ENCODE data around the gene DTNA. TPM values are rescaled to one million over a fixed set of nuclear protein-coding genes. Genes with fewer than 3 reads are reported as not detected.
"Not testable (repeated sequence)": the region's sequence is repeated elsewhere in the genome, so short reads cannot be mapped to it uniquely, and the experiment has no call there.

Gene DTNA
- total RNA-seq, 4 donors from 2014 or later: 26.1 to 58.3 (median 40.3) TPM

DNA sequence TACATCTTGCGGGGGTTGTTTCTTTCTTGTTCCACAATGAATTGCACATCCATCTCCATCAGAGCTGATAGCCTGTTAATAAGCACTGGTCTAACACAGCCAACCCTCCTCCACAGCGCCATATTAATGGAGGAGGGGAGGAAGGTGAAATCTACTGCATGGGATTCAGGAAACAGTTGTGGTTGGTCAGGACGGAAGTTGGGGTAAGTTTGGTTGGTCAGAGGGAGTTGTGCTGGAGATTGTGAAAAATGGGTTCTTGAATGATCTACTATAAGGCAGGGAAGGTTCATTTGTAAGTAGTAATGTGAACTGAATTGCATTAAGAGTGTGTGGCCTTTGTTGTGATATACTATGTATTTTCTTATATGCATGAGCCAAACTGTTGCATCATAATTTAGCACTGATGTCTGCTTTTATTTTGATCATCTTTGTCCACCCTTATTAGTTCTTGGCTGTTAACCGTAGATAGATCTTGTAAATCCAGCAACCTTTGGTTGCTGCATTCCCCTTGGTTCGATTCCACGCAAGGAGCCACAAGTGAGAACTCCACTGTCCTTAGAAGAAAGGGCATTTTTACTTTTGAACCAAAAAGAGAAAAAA, 180.5 kb downstream of the DTNA start:
- TF ChIP-seq POLR2A (IDR thresholded peaks at IDR 0.05) (no peak), EP300 (IDR thresholded peaks at IDR 0.05) (no peak)
- TF ChIP-seq, protein P1, sequence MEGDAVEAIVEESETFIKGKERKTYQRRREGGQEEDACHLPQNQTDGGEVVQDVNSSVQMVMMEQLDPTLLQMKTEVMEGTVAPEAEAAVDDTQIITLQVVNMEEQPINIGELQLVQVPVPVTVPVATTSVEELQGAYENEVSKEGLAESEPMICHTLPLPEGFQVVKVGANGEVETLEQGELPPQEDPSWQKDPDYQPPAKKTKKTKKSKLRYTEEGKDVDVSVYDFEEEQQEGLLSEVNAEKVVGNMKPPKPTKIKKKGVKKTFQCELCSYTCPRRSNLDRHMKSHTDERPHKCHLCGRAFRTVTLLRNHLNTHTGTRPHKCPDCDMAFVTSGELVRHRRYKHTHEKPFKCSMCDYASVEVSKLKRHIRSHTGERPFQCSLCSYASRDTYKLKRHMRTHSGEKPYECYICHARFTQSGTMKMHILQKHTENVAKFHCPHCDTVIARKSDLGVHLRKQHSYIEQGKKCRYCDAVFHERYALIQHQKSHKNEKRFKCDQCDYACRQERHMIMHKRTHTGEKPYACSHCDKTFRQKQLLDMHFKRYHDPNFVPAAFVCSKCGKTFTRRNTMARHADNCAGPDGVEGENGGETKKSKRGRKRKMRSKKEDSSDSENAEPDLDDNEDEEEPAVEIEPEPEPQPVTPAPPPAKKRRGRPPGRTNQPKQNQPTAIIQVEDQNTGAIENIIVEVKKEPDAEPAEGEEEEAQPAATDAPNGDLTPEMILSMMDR (IDR thresholded peaks at IDR 0.05): no peak
- H3K27ac ChIP-seq: no peak overlapping the region
- WGBS, 2 donors: 79 to 92% methylated on average over 6 of the region's 6 CpGs
- H3K9me3 ChIP-seq: peaks cover 0 to 15% (median 3%) of the 10 kb centered on the region in 4 donors
- H3K4me1 ChIP-seq: no peaks in the 10 kb centered on the region
- H3K4me3 ChIP-seq: no peak overlapping the region
- H3K27me3 ChIP-seq: no peaks in the 10 kb centered on the region
- no peak for DNase-seq (ENCODE audit: low spot score in 2 of 2)
- peaks cover 0 to 16% (median 0%) of the 10 kb centered on the region in 3 donors for H3K36me3 ChIP-seq

DNA sequence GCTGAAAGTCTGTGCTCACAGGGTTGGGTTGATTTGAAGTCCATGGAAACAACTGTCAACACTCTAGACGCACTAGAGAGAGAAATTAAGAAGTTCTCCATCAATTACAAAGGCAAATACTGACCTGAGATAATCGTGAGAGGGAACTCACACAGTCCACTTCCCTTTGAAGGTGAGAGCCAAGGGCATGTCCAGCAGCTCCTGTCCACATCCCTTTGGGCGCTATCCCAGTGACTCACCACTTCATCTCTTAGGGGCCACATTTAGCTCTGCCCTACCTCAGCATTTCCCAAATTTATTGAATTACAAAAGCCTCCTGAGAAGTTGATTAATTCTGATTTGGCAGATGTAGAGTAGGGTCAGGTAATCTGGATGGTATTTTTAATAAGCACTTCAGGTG, 182.3 kb downstream of the DTNA start:
- TF ChIP-seq, protein P1 (IDR thresholded peaks at IDR 0.05): no peak
- TF ChIP-seq POLR2A (IDR thresholded peaks at IDR 0.05): no peak
- no peak for TF ChIP-seq EP300 (IDR thresholded peaks at IDR 0.05)
- WGBS, 2 donors: 81 to 86% methylated on average over 3 of the region's 3 CpGs
- H3K9me3 ChIP-seq: peaks cover 0 to 15% (median 3%) of the 10 kb centered on the region in 4 donors
- no peaks in the 10 kb centered on the region for H3K4me1 ChIP-seq
- no peak overlapping the region for H3K27ac ChIP-seq
- no peak for DNase-seq (ENCODE audit: low spot score in 2 of 2)
- H3K27me3 ChIP-seq: no peaks in the 10 kb centered on the region
- H3K4me3 ChIP-seq: no peak overlapping the region
- peaks cover 0 to 12% (median 0%) of the 10 kb centered on the region in 3 donors for H3K36me3 ChIP-seq

DNA sequence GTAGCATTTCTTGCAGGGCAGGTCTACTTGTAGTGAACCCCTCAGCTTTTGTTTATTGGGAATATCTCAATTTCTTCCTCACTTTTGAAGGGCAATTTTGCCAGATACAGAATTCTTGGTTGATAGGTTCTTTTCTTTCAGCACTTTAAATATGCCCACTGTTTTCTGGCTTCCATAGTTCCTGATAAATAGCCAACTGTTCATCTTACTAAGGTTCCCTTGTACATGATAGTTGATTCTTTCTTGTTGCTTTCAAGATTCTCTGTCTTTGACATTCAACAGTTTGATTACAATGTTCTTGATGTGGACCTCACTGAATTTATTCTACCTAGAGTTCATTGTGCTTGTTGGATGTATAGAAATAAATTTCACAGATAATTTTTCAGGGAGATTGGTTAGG, 183.1 kb downstream of the DTNA start:
- no peaks in the 10 kb centered on the region for H3K27me3 ChIP-seq
- no peak for DNase-seq (ENCODE audit: low spot score in 2 of 2)
- H3K27ac ChIP-seq: no peak overlapping the region
- H3K4me3 ChIP-seq: no peak overlapping the region
- no peaks in the 10 kb centered on the region for H3K4me1 ChIP-seq
- no peak for TF ChIP-seq POLR2A (IDR thresholded peaks at IDR 0.05)
- no peak for TF ChIP-seq EP300 (IDR thresholded peaks at IDR 0.05)
- TF ChIP-seq, protein P1 (IDR thresholded peaks at IDR 0.05): no peak
- peaks cover 0 to 15% (median 3%) of the 10 kb centered on the region in 4 donors for H3K9me3 ChIP-seq
- peaks cover 0 to 12% (median 0%) of the 10 kb centered on the region in 3 donors for H3K36me3 ChIP-seq

DNA sequence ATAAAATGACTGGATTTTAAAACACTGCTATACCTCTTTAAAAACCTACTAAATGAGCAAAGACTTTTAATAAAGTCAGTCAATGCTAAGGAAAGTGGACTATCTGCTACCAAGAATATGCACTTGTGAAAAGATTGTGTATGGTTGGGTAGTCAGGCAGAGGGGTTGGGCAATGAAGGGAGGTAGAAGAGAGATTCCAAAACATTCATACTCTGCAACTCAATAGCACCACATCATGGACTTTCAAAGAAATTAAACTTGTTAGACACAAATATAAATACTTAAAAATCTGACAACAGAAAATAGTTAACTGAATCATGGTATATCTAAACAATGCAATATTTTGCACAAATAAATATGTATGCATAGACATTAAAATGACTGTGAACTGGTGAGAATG, 191.2 kb downstream of the DTNA start:
- no peaks in the 10 kb centered on the region for H3K36me3 ChIP-seq
- no peak overlapping the region for H3K4me3 ChIP-seq
- DNase-seq (ENCODE audit: low spot score in 2 of 2): no peak
- TF ChIP-seq EP300 (IDR thresholded peaks at IDR 0.05) (no peak), POLR2A (IDR thresholded peaks at IDR 0.05) (no peak)
- TF ChIP-seq, protein P1 (IDR thresholded peaks at IDR 0.05): no peak
- H3K27ac ChIP-seq: no peak overlapping the region
- no peaks in the 10 kb centered on the region for H3K9me3 ChIP-seq
- H3K4me1 ChIP-seq: no peaks in the 10 kb centered on the region
- H3K27me3 ChIP-seq: no peaks in the 10 kb centered on the region

DNA sequence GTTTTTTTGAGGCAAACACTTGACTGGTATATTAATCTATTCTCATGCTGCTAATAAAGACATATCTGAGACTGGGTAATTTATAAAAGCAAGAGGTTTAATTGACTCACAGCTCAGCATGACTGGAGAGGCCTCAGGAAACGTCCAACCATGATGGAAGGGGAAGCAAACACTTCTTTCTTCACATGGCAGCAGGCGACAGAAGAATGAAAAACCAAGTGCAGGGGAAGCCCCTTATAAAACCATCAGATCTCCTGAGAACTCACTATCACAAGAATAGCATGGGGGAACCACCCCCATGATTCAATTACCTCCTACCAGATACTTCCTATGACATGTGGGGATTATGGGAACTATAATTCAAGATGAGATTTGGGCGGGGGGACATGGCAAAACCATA, 194.9 kb downstream of the DTNA start:
- H3K36me3 ChIP-seq: no peaks in the 10 kb centered on the region

DNA sequence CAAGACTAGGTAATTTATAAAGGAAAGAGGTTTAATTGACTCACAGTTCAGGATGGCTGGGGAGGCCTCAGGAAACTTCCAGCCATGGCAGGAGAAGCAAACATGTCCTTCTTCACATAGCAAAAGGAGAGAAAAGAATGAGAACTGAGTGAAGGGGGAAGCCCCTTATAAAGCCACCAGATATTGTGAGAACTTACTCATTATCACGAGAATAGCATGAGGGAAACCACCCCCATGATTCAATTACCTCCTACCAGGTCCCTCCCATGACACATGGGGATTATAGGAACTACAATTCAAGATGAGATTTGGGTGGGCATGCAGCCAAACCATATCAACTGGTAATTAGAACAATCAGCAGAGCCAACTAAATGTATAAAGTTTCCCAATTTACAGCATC, 196.9 kb downstream of the DTNA start:
- H3K27me3 ChIP-seq; H3K27ac ChIP-seq; H3K9me3 ChIP-seq; H3K4me1 ChIP-seq; DNase-seq (ENCODE audit: low spot score in 2 of 2); H3K36me3 ChIP-seq; H3K4me3 ChIP-seq: not testable (repeated sequence)
- WGBS, 2 donors: 44 to 48% methylated on average over 1 of the region's 1 CpG

More for the DNA sequence above, 194.9 kb downstream of the DTNA start:
- H3K9me3 ChIP-seq: no peaks in the 10 kb centered on the region
- no peak overlapping the region for H3K4me3 ChIP-seq
- TF ChIP-seq EP300 (IDR thresholded peaks at IDR 0.05): no peak
- no peak for TF ChIP-seq POLR2A (IDR thresholded peaks at IDR 0.05)
- TF ChIP-seq, protein P1 (IDR thresholded peaks at IDR 0.05): no peak
- H3K27ac ChIP-seq: no peak overlapping the region
- WGBS, 2 donors: 75 to 80% methylated on average over 3 of the region's 3 CpGs
- no peaks in the 10 kb centered on the region for H3K27me3 ChIP-seq
- no peaks in the 10 kb centered on the region for H3K4me1 ChIP-seq
- DNase-seq (ENCODE audit: low spot score in 2 of 2): no peak
